ENCODE measurements around the gene PTER.

GRCh38 chr10:16477757-16478156 is 40.9 kb downstream of the PTER start:
- TF ChIP-seq POLR2A (IDR thresholded peaks at IDR 0.05) (no peak), CTCF (IDR thresholded peaks at IDR 0.05) (no peak)
